Hepatocyte (in vitro differentiated cells): ENCODE data around the gene FILIP1L. TPM values are rescaled to one million over a fixed set of nuclear protein-coding genes. Genes with fewer than 3 reads are reported as not detected.

Source experiments
- DNase-seq: peaks from one replicate; pipeline ENCODE4 v3.0.0-alpha.2; 2016; ENCODE audit warnings: low spot score
- H2AFZ ChIP-seq: fragments of 200-600 bp; sonication (generic); 2 replicates; pipeline ENCODE4 v1.6.0; 2016; ENCODE audit warnings: antibody characterized with exemption, mild to moderate bottlenecking
- H3K27ac ChIP-seq: fragments of 200-600 bp; sonication (generic); 2 replicates; pipeline ENCODE4 v1.5.1; 2016; ENCODE audit warnings: mild to moderate bottlenecking
- H3K27me3 ChIP-seq: fragments of 200-600 bp; sonication (generic); 2 replicates; pipeline ENCODE4 v1.6.1; 2016
- H3K36me3 ChIP-seq: fragments of 200-600 bp; sonication (generic); replicated peaks from 2 replicates; pipeline ENCODE4 v1.5.1; 2016; ENCODE audit warnings: low read depth; ENCODE audit not compliant: insufficient read depth
- H3K4me1 ChIP-seq: fragments of 200-600 bp; sonication (generic); 2 replicates; pipeline ENCODE4 v1.5.1; 2016; ENCODE audit warnings: mild to moderate bottlenecking, moderate library complexity; ENCODE audit not compliant: insufficient read depth
- H3K4me2 ChIP-seq: fragments of 200-600 bp; sonication (generic); 2 replicates; pipeline ENCODE4 v1.6.0; 2016
- H3K4me3 ChIP-seq: fragments of 200-600 bp; sonication (generic); 2 replicates; pipeline ENCODE4 v1.5.1; 2016; ENCODE audit warnings: mild to moderate bottlenecking
- H3K79me2 ChIP-seq: fragments of 200-600 bp; sonication (generic); 2 replicates; pipeline ENCODE4 v1.6.0; 2017; ENCODE audit warnings: mild to moderate bottlenecking
- H3K9me2 ChIP-seq: fragments of 200-600 bp; sonication (generic); replicated peaks from 2 replicates; pipeline ENCODE4 v1.6.0; 2017; ENCODE audit warnings: mild to moderate bottlenecking; ENCODE audit not compliant: insufficient read depth
- H3K9me3 ChIP-seq: fragments of 200-600 bp; sonication (generic); 2 replicates; pipeline ENCODE4 v1.5.1; 2016; ENCODE audit warnings: low read depth, mild to moderate bottlenecking
- H4K20me1 ChIP-seq: fragments of 200-600 bp; sonication (generic); 2 replicates; pipeline ENCODE4 v1.6.0; 2016; ENCODE audit warnings: mild to moderate bottlenecking; ENCODE audit not compliant: insufficient read depth, poor library complexity, severe bottlenecking
- CTCF ChIP-seq: fragments of 200-600 bp; sonication (generic); IDR thresholded peaks from 2 replicates; pipeline ENCODE4 v1.5.1; 2016; ENCODE audit warnings: antibody characterized with exemption, mild to moderate bottlenecking; ENCODE audit not compliant: poor library complexity
- EZH2 ChIP-seq: fragments of 200-600 bp; sonication (generic); IDR thresholded peaks from 2 replicates; pipeline ENCODE4 v1.6.1; 2016; ENCODE audit warnings: antibody characterized with exemption, mild to moderate bottlenecking, borderline replicate concordance
- EZH2phosphoT487 ChIP-seq: fragments of 200-600 bp; sonication (generic); IDR thresholded peaks from one replicate; pipeline ENCODE4 v1.6.1; 2018; ENCODE audit warnings: antibody characterized with exemption, mild to moderate bottlenecking, low read depth, moderate library complexity; ENCODE audit not compliant: unreplicated experiment, severe bottlenecking
- WGBS: methylation state at CpG from one replicate; pipeline ENCODE4 v1.1.6; 2016; ENCODE audit warnings: low lambda C conversion rate; ENCODE audit errors: missing lambda C conversion rate; 5-methylcytosine and 5-hydroxymethylcytosine counted together
- polyA plus RNA-seq: library from polyadenylated mRNA; unstranded; fragments of >200 nt; fragmentation: Nextera tagmentation; extraction: Ambion mirVana; gene quantifications from 2 replicates; pipeline ENCODE4 v1.2.1, GENCODE V29; 2016
- total RNA-seq: library from RNA; depleted of rRNA; stranded (reverse); fragments of >200 nt; gene quantifications from 2 replicates; pipeline ENCODE4 v1.2.3, GENCODE V29; 2014

Gene FILIP1L
- total and polyA plus RNA-seq, 2 experiments from 2014 or later: 48.2 to 49.4 TPM

DNA sequence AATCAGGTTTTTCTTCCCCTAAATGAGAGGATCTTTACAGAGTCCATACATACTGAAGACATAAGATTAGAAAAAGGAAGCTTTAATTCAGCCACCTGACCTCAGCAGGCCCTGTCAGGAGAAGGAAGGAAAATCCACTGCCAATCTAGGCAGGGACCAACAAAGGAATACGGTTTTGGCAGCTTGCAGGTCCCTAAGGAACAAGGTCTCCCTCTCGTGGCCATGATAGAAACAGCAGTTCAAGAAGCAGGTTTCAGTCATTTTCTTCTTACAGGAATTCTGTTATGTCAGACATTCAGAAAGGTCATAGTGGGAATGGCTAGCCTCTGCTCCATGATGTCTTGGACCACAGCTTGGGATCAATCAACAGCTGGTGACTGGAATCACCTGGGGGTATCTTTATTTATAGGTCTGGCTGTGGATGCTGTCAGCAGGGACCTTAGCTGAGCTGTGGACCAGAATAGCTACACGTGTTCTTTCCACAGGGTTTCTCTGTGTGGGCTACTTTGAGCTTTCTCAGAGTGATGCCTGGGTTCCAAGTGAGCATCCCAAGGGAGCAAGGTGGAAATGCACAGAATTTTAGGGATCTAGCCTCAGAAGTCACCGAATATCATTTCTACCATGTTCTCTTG is 306.0 kb downstream of the FILIP1L start:
- Histone ChIP-seq H3K9me3 (peaks cover 4% of the 10 kb centered on the region), H3K4me3 (no peak overlapping the region), H3K4me2 (no peak overlapping the region), H3K27me3 (no peaks in the 10 kb centered on the region), H3K4me1 (no peaks in the 10 kb centered on the region), H3K36me3 (no peaks in the 10 kb centered on the region), H3K79me2 (no peaks in the 10 kb centered on the region), H2AFZ (no peak overlapping the region), H3K9me2 (no peaks in the 10 kb centered on the region), H3K27ac (no peak overlapping the region), H4K20me1 (no peaks in the 10 kb centered on the region)
- 51% methylated on average over 4 of the region's 4 CpGs for WGBS
- TF ChIP-seq EZH2phosphoT487: no peak
- peak; percentile 69 for TF ChIP-seq CTCF
- TF ChIP-seq EZH2: no peak
- peak; percentile 72 for DNase-seq

- H4K20me1 ChIP-seq: no peaks in the 10 kb centered on the region
- H3K9me2 ChIP-seq: no peaks in the 10 kb centered on the region
- peaks cover 4% of the 10 kb centered on the region for H3K9me3 ChIP-seq
- no peaks in the 10 kb centered on the region for H3K4me1 ChIP-seq
- no peaks in the 10 kb centered on the region for H3K27me3 ChIP-seq
- no peak overlapping the region for H2AFZ ChIP-seq
- H3K36me3 ChIP-seq: no peaks in the 10 kb centered on the region
- no peak overlapping the region for H3K4me2 ChIP-seq
- H3K79me2 ChIP-seq: no peaks in the 10 kb centered on the region
- no peak overlapping the region for H3K27ac ChIP-seq
- WGBS: 93% methylated on average over 2 of the region's 2 CpGs
- TF ChIP-seq CTCF (no peak), EZH2phosphoT487 (no peak), EZH2 (no peak)
- no peak for DNase-seq
- H3K4me3 ChIP-seq: no peak overlapping the region
These were observed 309.1 kb downstream of the FILIP1L start for GRCh38 chr3:99805160-99805559.

DNA sequence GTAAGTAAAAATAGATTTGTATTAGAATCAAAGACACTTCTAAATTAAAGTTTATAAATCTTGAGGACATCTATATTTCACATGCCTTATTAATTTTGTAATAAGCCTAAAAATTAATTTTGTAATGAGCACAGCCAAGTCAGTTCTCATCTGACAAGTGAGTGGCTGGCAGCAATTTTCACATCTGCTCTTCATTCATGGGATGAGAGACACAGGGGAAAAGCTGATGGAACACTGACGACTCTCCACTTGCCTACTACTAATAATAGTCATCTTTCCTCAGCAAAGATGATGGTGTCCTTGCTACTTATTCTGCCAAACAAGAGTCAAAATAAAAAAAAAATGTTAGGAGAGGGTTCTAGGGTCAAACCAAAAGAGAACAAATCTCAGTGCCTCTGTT is 311.0 kb downstream of the FILIP1L start:
- H3K4me2 ChIP-seq: no peak overlapping the region
- 86% methylated on average over 1 of the region's 1 CpG for WGBS
- DNase-seq: no peak
- peaks cover 4% of the 10 kb centered on the region for H3K9me3 ChIP-seq
- TF ChIP-seq CTCF (no peak), EZH2 (no peak), EZH2phosphoT487 (no peak)
- H3K9me2 ChIP-seq: no peaks in the 10 kb centered on the region
- H3K4me3 ChIP-seq: no peak overlapping the region
- no peak overlapping the region for H3K27ac ChIP-seq
- H3K79me2 ChIP-seq: no peaks in the 10 kb centered on the region
- H3K36me3 ChIP-seq: no peaks in the 10 kb centered on the region
- no peaks in the 10 kb centered on the region for H3K27me3 ChIP-seq
- no peaks in the 10 kb centered on the region for H4K20me1 ChIP-seq
- H3K4me1 ChIP-seq: no peaks in the 10 kb centered on the region
- no peak overlapping the region for H2AFZ ChIP-seq

DNA sequence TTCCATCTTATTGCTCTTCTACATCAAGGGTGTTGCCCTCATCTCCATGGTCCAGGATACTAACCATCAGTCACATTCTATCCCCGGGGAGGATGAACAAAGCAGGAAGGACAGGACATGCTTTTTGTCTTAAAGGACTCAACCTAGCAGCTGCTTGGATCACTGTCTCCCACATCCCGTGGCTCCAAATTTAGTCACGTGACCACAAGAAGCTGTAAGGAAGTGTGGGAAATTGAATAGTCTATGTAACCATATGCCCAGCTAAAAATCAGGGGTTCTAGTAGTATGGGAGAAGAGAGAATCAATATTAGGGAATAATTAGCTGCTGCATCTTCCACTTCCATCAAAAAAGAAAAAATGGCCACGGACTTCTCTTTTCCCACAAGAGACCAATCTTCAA is 314.9 kb downstream of the FILIP1L start:
- Histone ChIP-seq H3K36me3 (no peaks in the 10 kb centered on the region), H4K20me1 (no peaks in the 10 kb centered on the region), H3K4me3 (no peak overlapping the region), H2AFZ (no peak overlapping the region), H3K9me3 (no peaks in the 10 kb centered on the region), H3K4me1 (no peaks in the 10 kb centered on the region), H3K4me2 (no peak overlapping the region), H3K27ac (no peak overlapping the region), H3K9me2 (no peaks in the 10 kb centered on the region), H3K27me3 (no peaks in the 10 kb centered on the region), H3K79me2 (no peaks in the 10 kb centered on the region)
- TF ChIP-seq EZH2phosphoT487: no peak
- TF ChIP-seq EZH2: no peak
- no peak for TF ChIP-seq CTCF
- DNase-seq: no peak
- 81% methylated on average over 4 of the region's 4 CpGs for WGBS
